H1 (cell line): ENCODE data around the gene ANK3. TPM values are rescaled to one million over a fixed set of nuclear protein-coding genes. Genes with fewer than 3 reads are reported as not detected.

ENCODE experiments used
- CTCF ChIA-PET: fragments of 300-600 bp; sonication (Branson Sonifier 250); formaldehyde crosslinking; loops from one replicate; lab custom pipeline; 2021; ENCODE audit not compliant: partially characterized antibody; lab: Charles Lee
- POLR2A ChIA-PET: fragments of 300-600 bp; sonication (Branson Sonifier 250); formaldehyde crosslinking; loops from one replicate; lab custom pipeline; 2021; ENCODE audit warnings: inconsistent platforms; ENCODE audit not compliant: partially characterized antibody; lab: Charles Lee
- DNase-seq, 2 experiments: peaks; one replicate each; pipeline versions ENCODE4 v3.0.0 to v3.0.0-alpha.2; 2010 to 2022; ENCODE audit warnings: low spot score in 2 of 2, low read depth in 1 of 2, mixed read lengths in 1 of 2
- FAIRE-seq: peaks from 2 replicates; lab custom pipeline; 2011; peaks lifted over from hg19 to GRCh38; lab: Jason Lieb, UNC
- H2AFZ ChIP-seq: 2 replicates; pipeline ENCODE4 v1.8.1; 2012; ENCODE audit warnings: low read length, inconsistent platforms
- H2AK5ac ChIP-seq: 2 replicates; pipeline ENCODE4 v1.6.1; 2013; ENCODE audit warnings: low read depth, low read length
- H2BK120ac ChIP-seq: replicated peaks from 2 replicates; pipeline ENCODE3; 2013; ENCODE audit warnings: low read depth, low read length, inconsistent platforms
- H2BK12ac ChIP-seq: 2 replicates; pipeline ENCODE4 v1.6.1; 2013; ENCODE audit warnings: low read depth, low read length
- H2BK15ac ChIP-seq: 2 replicates; pipeline ENCODE4 v1.6.1; 2013; ENCODE audit warnings: low read length
- H2BK20ac ChIP-seq: 2 replicates; pipeline ENCODE4 v1.6.1; 2013; ENCODE audit warnings: low read length
- H2BK5ac ChIP-seq: 2 replicates; pipeline ENCODE4 v1.6.1; 2013; ENCODE audit warnings: low read depth, low read length
- H3K14ac ChIP-seq: 2 replicates; pipeline ENCODE4 v1.6.1; 2013; ENCODE audit warnings: inconsistent platforms; ENCODE audit not compliant: insufficient read length
- H3K18ac ChIP-seq: 2 replicates; pipeline ENCODE4 v1.6.1; 2013; ENCODE audit warnings: low read length; ENCODE audit errors: extremely low read depth
- H3K23ac ChIP-seq: 2 replicates; pipeline ENCODE4 v1.6.1; 2013; ENCODE audit warnings: inconsistent platforms; ENCODE audit not compliant: insufficient read length
- H3K23me2 ChIP-seq: 2 replicates; pipeline ENCODE4 v1.6.1; 2013; ENCODE audit warnings: low read depth, low read length
- H3K27ac ChIP-seq: 2 replicates; pipeline ENCODE4 v1.6.1; 2011; ENCODE audit warnings: low read depth, low read length, inconsistent platforms
- H3K27me3 ChIP-seq, 4 experiments: replicated peaks in 1 of 4; 1 replicate in 1 of 4; 2 replicates in 3 of 4; pipeline versions ENCODE4 v1.6.1 to v1.8.1; 2011 to 2013; ENCODE audit warnings: low read length in 3 of 4, mild to moderate bottlenecking in 3 of 4, inconsistent platforms in 2 of 4, mixed read lengths in 2 of 4, moderate library complexity in 1 of 4; ENCODE audit not compliant: control insufficient read depth in 3 of 4, insufficient read depth in 3 of 4; ENCODE audit errors: extremely low read depth in 1 of 4
- H3K36me3 ChIP-seq, 4 experiments: 2 replicates each; pipeline versions ENCODE4 v1.6.1 to v1.8.1; 2011 to 2013; ENCODE audit warnings: mild to moderate bottlenecking in 4 of 4, low read length in 3 of 4, moderate library complexity in 2 of 4, control low read depth in 1 of 4, inconsistent platforms in 1 of 4; ENCODE audit not compliant: insufficient read depth in 4 of 4, control insufficient read depth in 2 of 4
- H3K4ac ChIP-seq: replicated peaks from 2 replicates; pipeline ENCODE3; 2013; ENCODE audit warnings: low read length, low read depth, mixed read lengths, inconsistent platforms; ENCODE audit not compliant: insufficient read length
- H3K4me1 ChIP-seq, 4 experiments: replicated peaks in 1 of 4; 1 replicate in 1 of 4; 2 replicates in 3 of 4; pipeline versions ENCODE4 v1.6.1 to v1.8.1; 2011 to 2013; ENCODE audit warnings: low read length in 3 of 4, inconsistent platforms in 2 of 4, mixed read lengths in 1 of 4; ENCODE audit not compliant: insufficient read depth in 4 of 4, control insufficient read depth in 3 of 4
- H3K4me2 ChIP-seq, 2 experiments: 2 replicates each; pipeline versions ENCODE4 v1.6.1 to v1.8.1; 2011 to 2013; ENCODE audit warnings: low read depth in 2 of 2, low read length in 2 of 2, control low read depth in 1 of 2, inconsistent platforms in 1 of 2, mild to moderate bottlenecking in 1 of 2; ENCODE audit not compliant: insufficient read depth in 1 of 2
- H3K4me3 ChIP-seq, 4 experiments: fragments of 200-600, 300-600 bp in 1 of 4; sonication (generic), shearing (Covaris generic), sonication (Bioruptor Twin) in 1 of 4; 2 replicates each; pipeline versions ENCODE4 v1.5.1 to v1.8.1; 2011 to 2016; ENCODE audit warnings: low read length in 4 of 4, low read depth in 3 of 4, control low read depth in 2 of 4, inconsistent platforms in 2 of 4, mild to moderate bottlenecking in 2 of 4, mixed read lengths in 1 of 4, moderate library complexity in 1 of 4; ENCODE audit not compliant: insufficient read depth in 2 of 4; ENCODE audit errors: extremely low read depth in 1 of 4
- H3K56ac ChIP-seq: replicated peaks from 2 replicates; pipeline ENCODE3; 2013; ENCODE audit warnings: low read depth, mild to moderate bottlenecking, mixed read lengths, low read length, inconsistent platforms; ENCODE audit not compliant: insufficient read length
- H3K79me1 ChIP-seq: 2 replicates; pipeline ENCODE4 v1.6.1; 2013; ENCODE audit warnings: low read depth, low read length, control low read depth
- H3K79me2 ChIP-seq, 2 experiments: 2 replicates each; pipeline versions ENCODE4 v1.6.1 to v1.8.1; 2012 to 2013; ENCODE audit warnings: low read length in 2 of 2, mild to moderate bottlenecking in 2 of 2, inconsistent platforms in 1 of 2; ENCODE audit not compliant: insufficient read depth in 2 of 2, control insufficient read depth in 1 of 2
- H3K9ac ChIP-seq, 4 experiments: replicated peaks in 1 of 4; 1 replicate in 1 of 4; 2 replicates in 3 of 4; pipeline versions ENCODE4 v1.6.1 to v1.8.1; 2011 to 2013; ENCODE audit warnings: low read depth in 3 of 4, low read length in 3 of 4, control low read depth in 2 of 4, mild to moderate bottlenecking in 2 of 4, moderate library complexity in 2 of 4, inconsistent platforms in 1 of 4; ENCODE audit errors: extremely low read depth in 1 of 4
- H3K9me3 ChIP-seq, 2 experiments: 2 replicates each; pipeline versions ENCODE4 v1.6.1 to v1.8.1; 2012 to 2013; ENCODE audit warnings: mild to moderate bottlenecking in 2 of 2, moderate library complexity in 2 of 2, control low read depth in 1 of 2, inconsistent platforms in 1 of 2, low read depth in 1 of 2, low read length in 1 of 2, mixed read lengths in 1 of 2; ENCODE audit not compliant: insufficient read depth in 2 of 2
- H4K20me1 ChIP-seq, 2 experiments: replicated peaks in 1 of 2; 2 replicates each; pipeline versions ENCODE3 to v1.8.1; 2011 to 2013; ENCODE audit warnings: inconsistent platforms in 2 of 2, low read length in 2 of 2, mild to moderate bottlenecking in 1 of 2; ENCODE audit not compliant: insufficient read depth in 2 of 2, control insufficient read depth in 1 of 2
- H4K5ac ChIP-seq: 2 replicates; pipeline ENCODE4 v1.6.1; 2013; ENCODE audit warnings: low read length, low read depth, mixed read lengths, inconsistent platforms; ENCODE audit not compliant: insufficient read length
- H4K8ac ChIP-seq: 2 replicates; pipeline ENCODE4 v1.8.0; 2013; ENCODE audit warnings: mild to moderate bottlenecking, moderate library complexity, low read length, inconsistent platforms; ENCODE audit not compliant: insufficient read depth; ENCODE audit errors: extremely low read depth
- H4K91ac ChIP-seq: replicated peaks from 2 replicates; pipeline ENCODE3; 2013; ENCODE audit warnings: low read length, mixed read lengths, inconsistent platforms; ENCODE audit not compliant: insufficient read length
- CBX8 ChIP-seq: fragments of 300-800, 300-1000 bp; sonication (generic); IDR thresholded peaks from 2 replicates; pipeline ENCODE4 v1.7.1; 2016; ENCODE audit warnings: low read depth, low read length, borderline replicate concordance
- POLR2A ChIP-seq, 2 experiments: IDR thresholded peaks; 1 replicate in 1 of 2; 2 replicates in 1 of 2; pipeline ENCODE4 v1.6.1; 2011; ENCODE audit warnings: low read depth in 2 of 2, low read length in 2 of 2, mild to moderate bottlenecking in 2 of 2; ENCODE audit errors: control extremely low read depth in 1 of 2
- WGBS, 2 experiments: shearing (Covaris generic) in 1 of 2; methylation state at CpG; one replicate each; pipeline versions ENCODE4 v1.1.6 to v1.1.7; 2013 to 2015; ENCODE audit warnings: low lambda C conversion rate in 2 of 2, mixed read lengths in 2 of 2, inconsistent platforms in 1 of 2, low coverage in 1 of 2, missing lambda C conversion rate in 1 of 2; ENCODE audit not compliant: insufficient replicate concordance in 2 of 2, insufficient coverage in 1 of 2, insufficient read length in 1 of 2; ENCODE audit errors: extremely low coverage in 1 of 2, missing lambda C conversion rate in 1 of 2; 5-methylcytosine and 5-hydroxymethylcytosine counted together
- polyA plus RNA-seq, 7 experiments: library from polyadenylated mRNA; depleted of rRNA in 3 of 7; stranded (reverse) in 5 of 7; unstranded in 2 of 7; fragments of >200 nt in 5 of 7; fragments of 200-250 nt in 2 of 7; gene quantifications; 1 replicate in 5 of 7; 2 replicates in 1 of 7; 4 replicates in 1 of 7; pipeline versions ENCODE4 v1.2.1 to v1.2.3, GENCODE V29; 2011 to 2013; ENCODE audit warnings: missing spikeins in 2 of 7, mixed read lengths in 2 of 7
- total RNA-seq: library from RNA; stranded (reverse); fragmentation: NEBNext Ultra II Directional; extraction: Animal tissue kit (Norgen Biotek cat#: 25700); gene quantifications from 2 replicates; pipeline ENCODE4 v1.2.1, GENCODE V29; 2021

The ANK3 gene
- total and polyA plus RNA-seq, 2 of the 8 experiments (the other 6 are each of a cell fraction or from before 2014, with no cell fraction given), result 18.1 to 67.9 TPM

DNA sequence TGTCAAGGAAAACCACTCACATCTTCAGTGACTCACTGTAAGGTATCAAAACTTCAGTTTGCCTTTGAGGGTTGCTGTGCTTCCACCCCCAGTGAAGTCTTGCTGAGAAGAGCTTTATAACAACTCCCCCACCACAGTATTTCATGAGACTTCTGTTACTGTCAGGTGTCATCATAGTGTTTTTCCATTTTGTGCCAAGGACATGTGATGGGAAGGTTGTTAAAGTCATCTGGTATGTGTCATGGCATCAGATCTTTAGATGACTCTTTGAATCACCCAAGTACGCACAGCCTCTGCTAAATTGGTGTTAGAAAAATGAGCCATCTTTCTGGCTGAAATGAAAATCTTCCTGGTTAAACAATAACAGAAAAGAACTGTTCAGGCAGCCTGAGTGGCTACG, 368.3 kb downstream of the ANK3 start (continued):
- TF ChIP-seq POLR2A (IDR thresholded peaks at IDR 0.05; ENCODE audit: control extremely low read depth in 1 of 2, low read depth in 2 of 2, low read length in 2 of 2), result no peak

DNA sequence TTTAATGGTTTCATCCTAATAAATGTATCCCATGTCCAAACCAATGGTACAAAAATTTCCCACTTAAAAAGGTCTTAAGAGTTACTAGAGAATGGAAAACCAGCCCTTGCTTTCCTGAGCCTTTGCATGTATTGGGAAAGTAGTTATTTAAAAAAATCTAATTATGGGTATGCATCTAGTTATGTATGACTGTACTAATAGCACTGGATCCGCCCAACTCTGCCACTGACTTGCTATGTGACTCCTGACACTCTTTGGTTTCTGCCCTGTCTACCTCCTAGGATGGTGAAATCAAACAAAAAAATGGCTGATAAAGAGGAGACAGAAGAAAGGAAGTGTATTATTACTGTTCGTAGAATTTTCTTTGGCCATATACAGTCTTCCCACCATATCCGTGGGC, 372.9 kb downstream of the ANK3 start:
- no peaks in the 10 kb centered on the region for H4K20me1 ChIP-seq
- no peak overlapping the region for H2AK5ac ChIP-seq
- no peak overlapping the region for H2BK12ac ChIP-seq
- no peak overlapping the region for H3K4ac ChIP-seq
- H3K27me3 ChIP-seq, result no peaks in the 10 kb centered on the region
- WGBS, 2 experiments, result 97% methylated on average over 3 of the region's 3 CpGs; no CpG with 5 or more reads in 1 of the 2 experiments
- no peak overlapping the region for H3K18ac ChIP-seq
- no peak overlapping the region for H4K91ac ChIP-seq
- no peak overlapping the region for H2BK15ac ChIP-seq
- H3K23me2 ChIP-seq, result no peaks in the 10 kb centered on the region
- H4K8ac ChIP-seq, result no peak overlapping the region
- no peak overlapping the region for H3K4me3 ChIP-seq
- DNase-seq, result no peak
- FAIRE-seq, result no peak
- no peak overlapping the region for H2BK20ac ChIP-seq
- POLR2A ChIA-PET, result no interaction called here
- H3K4me1 ChIP-seq, result no peaks in the 10 kb centered on the region
- H3K9me3 ChIP-seq, result 0 out of 4 replicates have a peak, but pooled peaks cover 0 to 2% of the 10 kb centered on the region in 2 experiments
- TF ChIP-seq CBX8, result no peak
- no peak overlapping the region for H3K56ac ChIP-seq
- no peak overlapping the region for H3K9ac ChIP-seq
- no peaks in the 10 kb centered on the region for H3K36me3 ChIP-seq
- no peak overlapping the region for H3K14ac ChIP-seq
- no peak overlapping the region for H3K4me2 ChIP-seq
- no peak overlapping the region for H2AFZ ChIP-seq
- no peak overlapping the region for H4K5ac ChIP-seq
- H3K27ac ChIP-seq, result no peak overlapping the region
- no peak overlapping the region for H2BK120ac ChIP-seq
- CTCF ChIA-PET, result no interaction called here
- no peaks in the 10 kb centered on the region for H3K79me2 ChIP-seq
- H2BK5ac ChIP-seq, result no peak overlapping the region
- H3K23ac ChIP-seq, result no peak overlapping the region
- no peaks in the 10 kb centered on the region for H3K79me1 ChIP-seq
